NT2/D1 (cell line): ENCODE data around the gene IFNLR1.

Source experiments
- DNase-seq: peaks from one replicate; pipeline ENCODE4 v3.0.0-alpha.2; 2011; ENCODE audit warnings: low read depth, low spot score
- H3K27me3 ChIP-seq: 2 replicates; pipeline ENCODE4 v1.6.0; 2011; ENCODE audit warnings: mild to moderate bottlenecking; ENCODE audit not compliant: insufficient read length, insufficient read depth
- H3K36me3 ChIP-seq: 2 replicates; pipeline ENCODE4 v1.6.1; 2011; ENCODE audit warnings: mild to moderate bottlenecking, low read length, mixed read lengths; ENCODE audit not compliant: insufficient read depth, insufficient read length
- H3K4me1 ChIP-seq: 2 replicates; pipeline ENCODE4 v1.5.1; 2011; ENCODE audit not compliant: insufficient read depth, insufficient read length
- H3K4me3 ChIP-seq: 2 replicates; pipeline ENCODE4 v1.5.1; 2011; ENCODE audit warnings: low read depth; ENCODE audit not compliant: insufficient read length
- H3K9ac ChIP-seq: 2 replicates; pipeline ENCODE4 v1.6.0; 2011; ENCODE audit warnings: low read depth; ENCODE audit not compliant: insufficient read length
- H3K9me3 ChIP-seq: 2 replicates; pipeline ENCODE4 v1.5.1; 2011; ENCODE audit warnings: mild to moderate bottlenecking, low read length; ENCODE audit not compliant: insufficient read depth
- SUZ12 ChIP-seq: IDR thresholded peaks from 2 replicates; pipeline ENCODE4 v1.6.1; 2011; ENCODE audit not compliant: insufficient read length, insufficient read depth; ENCODE audit errors: extremely low read depth
- YY1 ChIP-seq: IDR thresholded peaks from 2 replicates; pipeline ENCODE4 v1.6.1; 2011; ENCODE audit not compliant: insufficient read length, insufficient read depth
- ZNF274 ChIP-seq: IDR thresholded peaks from 2 replicates; pipeline ENCODE4 v1.6.1; 2011; ENCODE audit warnings: mild to moderate bottlenecking, low read depth, low read length

Gene IFNLR1

DNA sequence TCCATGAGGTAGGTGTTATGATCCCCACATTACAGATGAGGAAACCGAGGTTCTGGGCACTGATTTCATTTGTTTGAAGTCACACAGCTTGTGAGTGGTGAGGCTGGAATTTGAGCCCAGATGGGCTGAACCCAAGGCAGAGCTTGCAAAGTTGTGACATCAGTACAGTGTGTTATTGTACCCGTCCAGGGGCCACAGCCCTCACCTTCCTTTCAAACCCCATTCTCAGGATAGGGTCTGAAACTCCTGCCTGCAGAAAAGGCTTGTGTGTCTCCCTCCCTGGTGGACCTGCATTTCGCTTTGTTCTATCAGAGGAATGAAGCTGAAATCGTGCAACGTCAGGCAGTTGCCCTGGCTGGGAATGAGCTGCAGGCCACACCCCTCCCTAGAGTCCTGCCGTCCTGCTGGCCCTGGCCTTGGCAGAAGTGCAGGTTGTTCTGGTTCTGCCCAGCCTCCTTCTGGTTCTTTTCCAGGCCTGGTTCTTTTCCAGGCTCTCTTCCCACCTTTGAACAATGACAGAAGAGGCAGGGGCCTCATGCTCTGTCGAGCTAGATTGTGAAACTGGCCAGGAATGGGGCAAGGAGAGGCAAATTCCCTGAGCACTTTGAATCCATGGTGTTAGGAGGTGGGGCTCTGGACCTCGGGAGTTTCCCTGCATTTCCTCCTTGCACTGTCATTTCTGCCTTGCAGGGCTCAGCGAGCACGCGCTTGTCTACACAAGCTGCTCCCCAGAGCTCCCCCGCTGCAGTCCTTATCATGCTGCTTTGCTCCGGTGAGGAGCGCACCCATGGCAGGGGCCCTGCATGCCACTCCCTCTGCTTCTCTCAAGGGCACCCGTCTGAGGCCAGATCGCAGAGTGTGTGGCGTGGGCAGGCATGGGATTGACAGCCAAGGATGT is 67.0 kb downstream of the IFNLR1 start:
- Histone ChIP-seq H3K36me3 (no peaks in the 10 kb centered on the region), H3K4me3 (no peak overlapping the region), H3K9ac (no peak overlapping the region), H3K9me3 (no peaks in the 10 kb centered on the region), H3K4me1 (peaks cover 7% of the 10 kb centered on the region), H3K27me3 (no peaks in the 10 kb centered on the region)
- TF ChIP-seq YY1 (no peak), SUZ12 (no peak), ZNF274 (no peak)
- no peak for DNase-seq

DNA sequence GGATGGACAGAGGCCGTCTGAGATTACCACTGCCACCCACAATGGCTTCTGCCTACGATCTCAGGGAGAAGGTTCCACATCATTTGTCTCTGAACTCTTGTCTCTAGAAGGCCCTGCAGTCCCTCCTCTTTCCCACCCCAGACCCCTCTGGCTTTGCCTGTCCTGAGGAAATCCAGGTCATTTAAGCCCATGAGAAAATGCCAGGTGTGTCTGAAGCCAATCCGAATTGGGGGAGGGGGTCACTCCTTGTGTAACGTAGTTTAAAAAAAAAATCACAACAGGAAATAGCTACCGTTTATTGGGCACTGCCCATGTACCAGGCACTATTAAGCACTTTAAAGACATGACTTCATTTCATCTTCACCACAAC is 67.6 kb downstream of the IFNLR1 start:
- DNase-seq, result no peak
- no peak overlapping the region for H3K9ac ChIP-seq
- H3K9me3 ChIP-seq, result no peaks in the 10 kb centered on the region
- H3K4me3 ChIP-seq, result no peak overlapping the region
- TF ChIP-seq ZNF274 (no peak), SUZ12 (no peak), YY1 (no peak)
- H3K27me3 ChIP-seq, result no peaks in the 10 kb centered on the region
- peaks cover 7% of the 10 kb centered on the region for H3K4me1 ChIP-seq
- H3K36me3 ChIP-seq, result no peaks in the 10 kb centered on the region

DNA sequence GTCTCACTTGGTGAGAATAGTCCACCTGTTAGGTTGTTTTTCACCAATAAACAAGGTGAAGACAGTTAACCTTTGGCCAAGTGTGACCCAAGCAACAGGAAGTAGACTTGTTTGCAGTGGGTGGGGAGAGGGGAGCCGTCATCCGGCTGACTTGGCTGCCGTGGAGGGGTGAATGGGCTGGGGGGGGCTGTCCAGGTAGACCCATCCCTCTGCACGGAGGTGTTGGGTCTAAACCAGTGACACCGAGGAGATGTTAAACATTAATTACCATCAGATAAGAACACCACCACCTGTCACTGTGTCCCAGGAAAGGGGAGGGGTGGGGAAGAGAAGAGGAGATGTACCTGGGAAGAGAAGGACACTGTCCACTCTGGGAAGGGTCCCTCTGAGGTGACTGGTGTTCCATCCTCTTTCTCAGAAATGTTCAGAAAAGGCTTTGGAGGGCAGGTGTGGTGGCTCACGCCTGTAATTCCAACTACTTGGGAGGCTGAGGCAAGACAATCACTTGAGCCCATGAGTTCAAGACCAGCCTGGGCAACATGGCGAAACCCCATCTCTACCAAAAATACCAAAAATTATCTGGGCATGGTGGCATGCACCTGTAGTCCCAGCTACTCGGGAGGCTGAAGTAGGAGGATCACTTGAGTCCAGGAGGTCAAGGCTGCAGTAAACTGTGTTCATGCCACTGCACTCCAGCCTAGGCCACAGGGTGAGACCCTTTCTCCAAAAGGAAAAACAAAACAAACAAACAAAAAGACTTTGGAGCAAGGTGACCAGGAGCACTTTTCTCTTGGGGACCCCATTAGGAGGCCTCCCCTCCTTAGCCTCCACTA is 68.5 kb downstream of the IFNLR1 start:
- no peak overlapping the region for H3K9ac ChIP-seq
- no peak overlapping the region for H3K4me3 ChIP-seq
- no peak for TF ChIP-seq SUZ12
- no peak for TF ChIP-seq YY1
- TF ChIP-seq ZNF274, result no peak
- peaks cover 7% of the 10 kb centered on the region for H3K4me1 ChIP-seq
- H3K9me3 ChIP-seq, result no peaks in the 10 kb centered on the region
- no peaks in the 10 kb centered on the region for H3K36me3 ChIP-seq
- H3K27me3 ChIP-seq, result no peaks in the 10 kb centered on the region
- DNase-seq, result no peak

DNA sequence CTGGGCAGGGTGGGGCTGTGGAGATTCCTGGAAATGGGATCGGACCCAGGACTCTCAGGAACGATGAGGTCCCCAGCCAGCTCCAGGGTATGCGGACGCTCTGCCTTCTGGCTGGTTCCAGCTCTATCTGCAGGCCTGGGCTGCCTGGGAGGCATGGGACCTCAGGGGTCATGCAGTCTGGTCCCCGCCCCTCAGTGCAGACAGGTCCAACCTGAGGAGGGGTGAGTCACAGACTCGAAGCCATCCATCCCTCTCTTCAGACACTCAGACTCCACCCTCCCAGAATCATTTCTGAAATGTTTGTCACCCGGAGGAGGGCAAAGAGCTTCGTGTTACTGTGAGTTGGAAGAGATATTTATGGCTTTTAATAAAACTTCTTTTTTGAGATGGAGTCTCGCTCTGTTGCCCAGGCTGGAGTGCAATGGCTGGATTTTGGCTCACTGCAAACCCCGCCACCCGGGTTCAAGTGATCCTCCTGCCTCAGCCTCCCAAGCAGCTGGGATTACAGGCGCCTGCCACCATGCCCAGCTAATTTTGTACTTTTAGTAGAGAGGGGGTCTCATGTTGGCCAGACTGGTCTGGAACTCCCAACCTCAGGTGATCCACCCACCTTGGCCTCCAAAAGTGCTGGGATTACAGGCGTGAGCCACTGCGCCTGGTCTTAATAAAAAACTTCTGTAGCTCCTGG is 69.2 kb downstream of the IFNLR1 start:
- TF ChIP-seq SUZ12 (no peak), ZNF274 (no peak), YY1 (no peak)
- H3K9me3 ChIP-seq, result no peaks in the 10 kb centered on the region
- no peak for DNase-seq
- H3K9ac ChIP-seq, result no peak overlapping the region
- H3K4me3 ChIP-seq, result no peak overlapping the region
- H3K36me3 ChIP-seq, result no peaks in the 10 kb centered on the region
- H3K27me3 ChIP-seq, result no peaks in the 10 kb centered on the region
- H3K4me1 ChIP-seq, result peaks cover 7% of the 10 kb centered on the region

DNA sequence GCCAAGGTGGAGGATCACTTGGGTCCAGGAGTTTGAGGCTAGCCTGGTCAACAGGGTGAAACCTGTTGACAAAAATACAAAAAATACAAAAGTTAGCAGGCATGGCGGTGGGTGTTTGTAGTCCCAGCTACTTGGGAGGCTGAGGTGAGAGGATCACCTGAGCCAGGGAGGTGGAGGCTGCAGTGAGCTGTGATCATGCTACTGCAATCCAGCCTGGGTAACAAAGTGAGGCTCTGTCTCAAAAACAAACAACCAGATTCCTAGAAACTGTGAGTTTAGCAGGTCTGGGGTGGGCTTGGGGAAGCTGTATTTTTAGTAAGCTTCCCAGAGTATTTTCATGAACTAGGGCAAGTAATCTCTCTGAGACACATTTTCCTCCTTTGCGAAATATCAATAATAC is 70.0 kb downstream of the IFNLR1 start:
- H3K27me3 ChIP-seq, result no peaks in the 10 kb centered on the region
- H3K9me3 ChIP-seq, result no peaks in the 10 kb centered on the region
- no peak overlapping the region for H3K9ac ChIP-seq
- DNase-seq, result no peak
- TF ChIP-seq SUZ12 (no peak), ZNF274 (no peak), YY1 (no peak)
- peaks cover 12% of the 10 kb centered on the region for H3K4me1 ChIP-seq
- no peaks in the 10 kb centered on the region for H3K36me3 ChIP-seq
- no peak overlapping the region for H3K4me3 ChIP-seq

DNA sequence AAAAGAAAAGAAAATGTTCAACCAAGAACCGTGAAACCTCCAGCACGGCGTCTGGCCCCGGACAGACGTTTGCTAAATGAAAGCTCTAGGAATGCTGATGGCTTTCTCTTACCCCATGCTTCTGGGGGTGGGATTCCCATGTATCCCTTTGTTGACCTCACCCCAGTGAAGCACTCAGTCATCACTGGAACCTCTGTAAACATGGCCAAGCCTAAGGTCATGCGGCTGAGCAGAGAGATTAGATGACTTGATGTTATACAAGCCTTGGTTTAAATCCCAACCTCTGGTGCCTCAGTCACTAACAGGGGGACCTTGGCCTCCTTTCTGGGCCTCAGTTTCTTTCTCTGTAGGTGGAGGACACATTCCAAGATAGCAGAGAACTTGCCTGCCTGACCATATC is 72.3 kb downstream of the IFNLR1 start:
- Histone ChIP-seq H3K9me3 (no peaks in the 10 kb centered on the region), H3K4me3 (no peak overlapping the region), H3K36me3 (no peaks in the 10 kb centered on the region), H3K27me3 (no peaks in the 10 kb centered on the region), H3K4me1 (peaks cover 20% of the 10 kb centered on the region), H3K9ac (no peak overlapping the region)
- no peak for TF ChIP-seq SUZ12
- TF ChIP-seq YY1, result no peak
- no peak for TF ChIP-seq ZNF274
- no peak for DNase-seq
